ENCODE results near the gene SLC49A4.

Gene SLC49A4

DNA sequence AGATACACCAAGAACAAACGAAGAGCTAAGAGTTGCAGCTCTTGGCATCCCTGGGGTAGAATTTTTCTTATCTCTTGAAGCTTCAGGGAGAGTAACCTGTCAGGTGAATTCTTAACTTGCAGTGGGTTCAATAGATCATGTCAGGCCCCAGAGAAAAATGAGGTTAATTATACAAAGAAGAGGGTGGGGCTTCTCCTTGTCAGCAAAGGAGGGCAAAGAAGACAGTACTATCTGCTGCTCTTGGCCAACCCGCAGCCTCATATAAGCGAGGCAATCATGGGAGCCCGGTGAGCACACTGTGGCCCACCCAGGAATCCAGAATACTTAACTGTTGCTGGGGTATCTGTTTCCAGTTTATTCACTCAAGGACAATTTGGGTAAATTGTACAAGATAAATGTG is 122.5 kb downstream of the SLC49A4 start:
- Histone ChIP-seq H3K27ac (ENCODE audit: insufficient read depth, low read depth, low read length, poor library complexity, severe bottlenecking) (no peak overlapping the region), H3K36me3 (ENCODE audit: control insufficient read depth, insufficient read depth, low read length) (peaks cover 8% of the 10 kb centered on the region), H3K4me3 (ENCODE audit: insufficient read depth, low read depth, low read length) (no peak overlapping the region), H3K4me1 (ENCODE audit: control insufficient read depth, insufficient read depth, low read length) (no peaks in the 10 kb centered on the region), H3K27me3 (ENCODE audit: control insufficient read depth, insufficient read depth, low read length, poor library complexity, severe bottlenecking) (peaks cover 8% of the 10 kb centered on the region), H3K9me3 (ENCODE audit: control insufficient read depth, low read length) (no peaks in the 10 kb centered on the region)
- WGBS, 2 experiments: 95 to 96% methylated on average over 4 of the region's 4 CpGs

DNA sequence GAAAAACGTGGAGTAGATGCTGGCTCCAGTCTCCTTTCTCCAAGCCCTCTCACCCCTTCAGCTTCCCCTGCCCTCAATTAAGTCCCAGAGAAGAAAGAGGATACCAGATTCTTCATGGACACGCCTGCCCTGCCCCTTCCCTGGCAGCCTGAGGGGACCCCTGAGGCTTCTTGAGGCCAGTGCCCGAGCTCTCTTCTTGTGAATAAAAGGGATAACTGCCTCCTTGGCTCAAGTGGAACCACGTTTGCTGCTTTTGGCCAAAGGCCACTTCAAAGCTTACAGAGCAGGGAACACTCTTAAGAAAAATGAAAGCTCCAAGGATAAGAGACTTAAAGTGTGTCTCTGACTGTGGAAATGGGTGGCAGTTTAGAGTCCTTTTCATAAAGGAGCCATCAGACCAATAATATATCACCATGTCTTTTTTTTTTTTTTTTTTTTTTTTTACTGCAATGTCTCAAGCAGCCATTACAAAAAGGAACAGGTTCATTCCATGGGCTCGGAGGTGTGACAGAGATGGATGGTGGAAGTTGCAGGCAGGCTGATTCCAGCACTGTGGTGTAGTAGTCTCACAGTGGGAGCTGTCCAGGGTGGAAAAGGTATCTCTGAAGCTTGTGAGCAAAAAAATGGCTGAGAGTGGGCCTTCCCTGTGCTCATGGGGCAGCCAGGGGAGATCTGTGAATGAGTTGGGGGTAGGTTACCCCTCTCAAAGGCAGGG is 123.9 kb downstream of the SLC49A4 start:
- 87 to 89% methylated on average over 5 of the region's 5 CpGs for whole genome bisulfite sequencing, 2 experiments
- no peaks in the 10 kb centered on the region for H3K4me1 ChIP-seq (ENCODE audit: control insufficient read depth, insufficient read depth, low read length)
- H3K27ac ChIP-seq (ENCODE audit: insufficient read depth, low read depth, low read length, poor library complexity, severe bottlenecking): no peak overlapping the region
- peaks cover 13% of the 10 kb centered on the region for H3K27me3 ChIP-seq (ENCODE audit: control insufficient read depth, insufficient read depth, low read length, poor library complexity, severe bottlenecking)
- no peak overlapping the region for H3K4me3 ChIP-seq (ENCODE audit: insufficient read depth, low read depth, low read length)
- H3K36me3 ChIP-seq (ENCODE audit: control insufficient read depth, insufficient read depth, low read length): no peaks in the 10 kb centered on the region
- H3K9me3 ChIP-seq (ENCODE audit: control insufficient read depth, low read length): no peaks in the 10 kb centered on the region

DNA sequence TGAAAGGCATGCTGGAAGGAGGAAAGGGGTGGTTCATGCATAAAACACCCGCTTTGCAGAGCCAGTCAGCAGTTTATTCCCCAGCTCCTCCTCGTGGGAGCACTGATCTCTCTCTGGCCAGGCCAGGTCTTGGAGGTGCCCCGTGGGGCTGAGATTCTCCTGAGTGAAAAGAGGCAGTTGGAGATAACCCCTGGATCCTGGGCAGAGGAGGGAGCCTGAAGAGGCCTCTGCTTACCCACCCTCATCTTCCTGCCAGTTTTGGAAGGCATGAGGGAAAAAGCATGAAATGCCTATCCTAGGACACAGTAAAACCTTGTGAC is 124.4 kb downstream of the SLC49A4 start:
- Histone ChIP-seq H3K4me3 (ENCODE audit: insufficient read depth, low read depth, low read length) (no peak overlapping the region), H3K9me3 (ENCODE audit: control insufficient read depth, low read length) (no peaks in the 10 kb centered on the region), H3K27me3 (ENCODE audit: control insufficient read depth, insufficient read depth, low read length, poor library complexity, severe bottlenecking) (peaks cover 13% of the 10 kb centered on the region), H3K36me3 (ENCODE audit: control insufficient read depth, insufficient read depth, low read length) (no peaks in the 10 kb centered on the region), H3K4me1 (ENCODE audit: control insufficient read depth, insufficient read depth, low read length) (no peaks in the 10 kb centered on the region), H3K27ac (ENCODE audit: insufficient read depth, low read depth, low read length, poor library complexity, severe bottlenecking) (no peak overlapping the region)
- WGBS, 2 experiments: 88 to 89% methylated on average over 3 of the region's 3 CpGs

DNA sequence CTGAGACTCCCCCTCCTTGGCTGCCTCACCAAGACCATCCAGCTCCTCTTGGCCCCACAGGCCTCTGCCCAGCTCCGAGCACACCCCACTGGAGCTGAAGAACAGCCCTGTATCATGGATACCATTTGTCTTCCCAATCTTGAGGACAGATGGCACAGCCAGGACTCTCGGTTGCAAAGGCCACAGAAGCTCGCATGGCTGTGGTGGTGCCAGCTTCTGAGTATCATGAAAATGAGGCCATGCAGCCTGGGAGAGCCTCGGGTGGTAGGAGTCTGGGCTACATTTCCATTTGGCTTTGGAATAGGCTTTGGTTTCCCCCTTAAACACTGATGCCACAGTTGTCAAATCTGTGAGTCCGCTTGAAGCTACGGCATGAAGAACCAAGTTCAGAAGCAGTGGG is 126.1 kb downstream of the SLC49A4 start:
- Histone ChIP-seq H3K27me3 (ENCODE audit: control insufficient read depth, insufficient read depth, low read length, poor library complexity, severe bottlenecking) (peaks cover 13% of the 10 kb centered on the region), H3K27ac (ENCODE audit: insufficient read depth, low read depth, low read length, poor library complexity, severe bottlenecking) (no peak overlapping the region)
- WGBS, 2 experiments: 86 to 89% methylated on average over 6 of the region's 6 CpGs

DNA sequence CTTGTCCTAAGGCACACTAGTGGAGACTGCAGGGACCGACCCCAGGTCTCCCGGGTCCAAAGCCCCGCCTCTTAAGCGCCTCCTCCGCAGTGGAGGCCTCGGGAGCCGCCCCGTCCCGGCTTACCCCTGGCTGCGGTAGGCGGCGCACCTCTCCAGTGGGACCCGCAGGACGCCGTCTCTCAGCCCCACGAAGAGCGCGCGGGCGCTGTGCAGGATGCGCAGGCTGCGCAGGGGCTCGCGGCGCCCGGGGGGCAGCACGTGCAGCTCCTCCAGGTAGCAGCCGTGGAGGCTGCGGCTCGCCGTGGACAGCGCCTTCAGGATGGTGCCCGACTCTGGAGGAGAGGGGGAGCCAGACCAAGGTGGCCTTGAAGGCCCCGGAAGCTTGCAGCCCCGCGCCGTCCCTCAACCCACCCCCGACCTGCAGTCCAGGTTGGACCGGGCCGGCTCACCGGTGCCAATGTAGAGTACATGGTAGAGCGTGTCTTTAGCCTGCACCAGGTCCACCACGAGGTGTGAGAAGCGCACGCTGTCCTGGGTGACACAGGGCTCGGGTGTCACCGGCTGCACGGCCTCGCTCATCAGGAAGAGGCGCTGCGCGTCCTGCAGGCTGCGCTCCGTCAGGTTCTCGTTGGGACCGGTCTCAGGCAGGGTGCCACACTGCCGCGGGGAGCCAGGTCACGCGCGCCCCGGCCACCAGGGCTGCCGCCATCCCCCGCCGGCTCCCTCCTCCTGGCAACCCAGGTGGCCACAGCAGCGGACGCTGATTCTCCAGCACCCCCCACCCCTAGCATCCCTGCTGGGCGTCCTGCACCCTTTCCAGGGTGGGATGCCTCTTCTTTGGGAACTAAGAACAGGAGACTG is 127.2 kb downstream of the SLC49A4 start:
- H3K27me3 ChIP-seq (ENCODE audit: control insufficient read depth, insufficient read depth, low read length, poor library complexity, severe bottlenecking): peaks cover 13% of the 10 kb centered on the region
- H3K27ac ChIP-seq (ENCODE audit: insufficient read depth, low read depth, low read length, poor library complexity, severe bottlenecking): no peak overlapping the region
- no peaks in the 10 kb centered on the region for H3K36me3 ChIP-seq (ENCODE audit: control insufficient read depth, insufficient read depth, low read length)
- H3K4me3 ChIP-seq (ENCODE audit: insufficient read depth, low read depth, low read length): no peak overlapping the region
- H3K4me1 ChIP-seq (ENCODE audit: control insufficient read depth, insufficient read depth, low read length): no peaks in the 10 kb centered on the region
- WGBS, 2 experiments: 44 to 45% methylated on average over 68 of the region's 68 CpGs
- no peaks in the 10 kb centered on the region for H3K9me3 ChIP-seq (ENCODE audit: control insufficient read depth, low read length)

More for the DNA sequence above, 126.1 kb downstream of the SLC49A4 start:
- no peak overlapping the region for H3K4me3 ChIP-seq (ENCODE audit: insufficient read depth, low read depth, low read length)
- H3K4me1 ChIP-seq (ENCODE audit: control insufficient read depth, insufficient read depth, low read length): no peaks in the 10 kb centered on the region
- no peaks in the 10 kb centered on the region for H3K36me3 ChIP-seq (ENCODE audit: control insufficient read depth, insufficient read depth, low read length)
- H3K9me3 ChIP-seq (ENCODE audit: control insufficient read depth, low read length): no peaks in the 10 kb centered on the region

DNA sequence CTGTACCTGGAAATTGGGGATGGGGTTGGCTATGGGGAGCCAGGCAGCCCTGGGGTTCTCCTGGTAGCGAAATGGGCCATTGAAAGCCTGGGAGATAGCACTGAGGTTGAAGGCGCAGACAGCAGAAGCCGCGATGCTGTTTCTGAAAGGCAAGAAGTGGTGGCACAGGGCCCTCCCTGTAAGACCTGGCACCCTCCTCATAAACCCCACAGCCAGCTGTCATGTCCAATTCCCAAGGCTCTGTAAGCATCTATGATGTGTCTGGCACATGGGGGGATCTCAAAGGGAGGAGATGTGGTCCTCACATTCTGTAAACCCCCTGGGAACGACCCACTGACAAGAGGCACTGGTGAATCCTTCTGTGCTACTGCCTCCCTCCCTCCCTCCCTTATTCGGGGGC is 128.7 kb downstream of the SLC49A4 start:
- H3K36me3 ChIP-seq (ENCODE audit: control insufficient read depth, insufficient read depth, low read length): no peaks in the 10 kb centered on the region
- peaks cover 13% of the 10 kb centered on the region for H3K27me3 ChIP-seq (ENCODE audit: control insufficient read depth, insufficient read depth, low read length, poor library complexity, severe bottlenecking)
- no peak overlapping the region for H3K27ac ChIP-seq (ENCODE audit: insufficient read depth, low read depth, low read length, poor library complexity, severe bottlenecking)
- WGBS, 2 experiments: 85 to 87% methylated on average over 6 of the region's 6 CpGs
- H3K4me3 ChIP-seq (ENCODE audit: insufficient read depth, low read depth, low read length): no peak overlapping the region
- H3K9me3 ChIP-seq (ENCODE audit: control insufficient read depth, low read length): no peaks in the 10 kb centered on the region
- no peaks in the 10 kb centered on the region for H3K4me1 ChIP-seq (ENCODE audit: control insufficient read depth, insufficient read depth, low read length)

DNA sequence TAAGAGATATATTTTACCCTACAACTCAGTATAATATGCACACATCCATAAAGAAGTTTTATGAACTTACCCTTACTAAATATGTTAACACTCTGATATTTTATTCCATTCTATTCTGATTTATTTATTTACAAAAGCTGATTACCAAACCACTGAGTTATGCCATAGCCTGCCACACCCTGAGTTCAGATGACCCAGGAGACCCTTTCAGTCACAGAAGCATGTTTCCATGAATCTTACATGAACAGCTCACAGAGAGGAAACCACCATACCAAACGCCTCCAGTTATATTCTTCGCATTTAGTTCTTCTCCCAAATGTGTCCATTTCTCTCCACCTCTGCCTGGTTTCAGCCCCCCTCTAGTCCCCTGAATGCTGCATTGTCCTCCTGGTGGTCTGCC is 129.2 kb downstream of the SLC49A4 start:
- Histone ChIP-seq H3K36me3 (ENCODE audit: control insufficient read depth, insufficient read depth, low read length) (no peaks in the 10 kb centered on the region), H3K4me1 (ENCODE audit: control insufficient read depth, insufficient read depth, low read length) (no peaks in the 10 kb centered on the region), H3K9me3 (ENCODE audit: control insufficient read depth, low read length) (no peaks in the 10 kb centered on the region), H3K27me3 (ENCODE audit: control insufficient read depth, insufficient read depth, low read length, poor library complexity, severe bottlenecking) (peaks cover 13% of the 10 kb centered on the region), H3K27ac (ENCODE audit: insufficient read depth, low read depth, low read length, poor library complexity, severe bottlenecking) (no peak overlapping the region), H3K4me3 (ENCODE audit: insufficient read depth, low read depth, low read length) (no peak overlapping the region)
- WGBS, 2 experiments: 95 to 96% methylated on average over 2 of the region's 2 CpGs

DNA sequence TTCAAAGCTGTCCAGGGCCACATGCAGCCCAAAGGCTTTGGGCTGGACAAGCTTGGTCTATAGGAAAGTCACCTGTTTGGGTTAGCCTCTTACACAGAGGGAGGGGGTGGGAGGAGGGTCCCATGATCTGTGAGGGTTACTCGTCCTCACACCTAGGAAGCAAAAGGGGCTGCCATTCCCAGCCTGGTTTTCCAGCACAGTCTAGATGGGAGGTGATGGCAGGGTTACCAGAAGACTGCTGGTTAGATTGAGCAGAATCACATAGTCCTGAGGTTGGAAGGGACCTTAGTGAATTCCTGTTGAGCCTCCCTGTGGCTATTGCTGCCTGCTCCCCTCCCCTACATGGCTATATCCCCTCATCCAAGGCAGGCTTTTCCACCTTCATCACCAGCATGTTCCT is 130.9 kb downstream of the SLC49A4 start:
- WGBS, 2 experiments: 93 to 98% methylated on average over 1 of the region's 1 CpG
- no peaks in the 10 kb centered on the region for H3K4me1 ChIP-seq (ENCODE audit: control insufficient read depth, insufficient read depth, low read length)
- H3K9me3 ChIP-seq (ENCODE audit: control insufficient read depth, low read length): no peaks in the 10 kb centered on the region
- H3K27me3 ChIP-seq (ENCODE audit: control insufficient read depth, insufficient read depth, low read length, poor library complexity, severe bottlenecking): peaks cover 13% of the 10 kb centered on the region
- H3K27ac ChIP-seq (ENCODE audit: insufficient read depth, low read depth, low read length, poor library complexity, severe bottlenecking): no peak overlapping the region
- H3K4me3 ChIP-seq (ENCODE audit: insufficient read depth, low read depth, low read length): no peak overlapping the region
- H3K36me3 ChIP-seq (ENCODE audit: control insufficient read depth, insufficient read depth, low read length): no peaks in the 10 kb centered on the region

DNA sequence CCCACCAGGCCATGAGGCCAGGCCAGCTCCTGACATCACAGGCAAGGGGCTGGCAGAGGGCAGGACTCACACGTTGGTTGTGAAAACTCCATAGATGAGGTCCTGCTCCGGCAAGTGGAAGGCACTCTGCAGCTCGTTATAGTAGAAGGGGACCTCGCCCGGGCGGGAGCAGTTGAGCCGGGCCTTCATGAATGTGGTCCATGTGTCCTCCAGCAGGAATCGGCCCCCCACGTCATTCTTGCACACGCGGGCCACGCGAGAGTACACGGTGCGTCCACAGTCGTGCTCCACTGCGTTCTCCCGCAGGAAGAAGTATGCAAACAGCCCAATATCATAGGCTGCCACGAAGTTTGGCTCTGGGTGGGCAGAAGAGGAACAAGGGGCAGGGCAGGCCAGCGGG is 131.5 kb downstream of the SLC49A4 start:
- no peak overlapping the region for H3K27ac ChIP-seq (ENCODE audit: insufficient read depth, low read depth, low read length, poor library complexity, severe bottlenecking)
- no peaks in the 10 kb centered on the region for H3K9me3 ChIP-seq (ENCODE audit: control insufficient read depth, low read length)
- no peaks in the 10 kb centered on the region for H3K36me3 ChIP-seq (ENCODE audit: control insufficient read depth, insufficient read depth, low read length)
- H3K4me1 ChIP-seq (ENCODE audit: control insufficient read depth, insufficient read depth, low read length): no peaks in the 10 kb centered on the region
- H3K4me3 ChIP-seq (ENCODE audit: insufficient read depth, low read depth, low read length): no peak overlapping the region
- peaks cover 13% of the 10 kb centered on the region for H3K27me3 ChIP-seq (ENCODE audit: control insufficient read depth, insufficient read depth, low read length, poor library complexity, severe bottlenecking)
- WGBS, 2 experiments: 95 to 96% methylated on average over 20 of the region's 20 CpGs

DNA sequence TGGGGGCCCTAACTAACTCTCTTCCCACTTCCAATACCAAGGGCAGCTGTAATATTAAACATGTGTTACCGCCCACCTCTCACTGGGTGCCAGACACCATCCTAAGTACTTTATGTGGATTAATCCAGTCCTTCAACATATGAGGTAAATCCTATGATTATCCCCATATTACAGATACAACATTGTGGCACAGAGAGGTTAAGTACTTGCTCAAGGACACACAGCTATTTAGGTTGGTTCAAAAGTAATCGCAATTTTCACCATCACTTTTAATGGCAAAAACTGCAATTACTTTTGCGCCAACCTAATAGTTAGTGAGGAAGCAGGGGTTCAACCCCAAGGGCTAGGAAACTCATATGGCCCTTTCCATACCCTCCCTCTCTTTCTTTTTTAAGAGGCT is 131.9 kb downstream of the SLC49A4 start:
- H3K27ac ChIP-seq (ENCODE audit: insufficient read depth, low read depth, low read length, poor library complexity, severe bottlenecking): no peak overlapping the region
- no peak overlapping the region for H3K4me3 ChIP-seq (ENCODE audit: insufficient read depth, low read depth, low read length)
- no peaks in the 10 kb centered on the region for H3K9me3 ChIP-seq (ENCODE audit: control insufficient read depth, low read length)
- no peaks in the 10 kb centered on the region for H3K4me1 ChIP-seq (ENCODE audit: control insufficient read depth, insufficient read depth, low read length)
- WGBS, 2 experiments: 91 to 93% methylated on average over 3 of the region's 3 CpGs
- H3K36me3 ChIP-seq (ENCODE audit: control insufficient read depth, insufficient read depth, low read length): no peaks in the 10 kb centered on the region
- H3K27me3 ChIP-seq (ENCODE audit: control insufficient read depth, insufficient read depth, low read length, poor library complexity, severe bottlenecking): peaks cover 11% of the 10 kb centered on the region
